Suprapubic skin (tissue), 4 donors: ENCODE results near the gene NOS3. TPM values are rescaled to one million over a fixed set of nuclear protein-coding genes. Genes with fewer than 3 reads are reported as not detected.

ENCODE experiments used
- DNase-seq, 2 donors: peaks; one replicate each; pipeline ENCODE4 v3.0.0-alpha.2; 2019; ENCODE audit warnings: low spot score in 2 of 2
- H3K27ac ChIP-seq: fragments of 200-600 bp; sonication (generic); one replicate; pipeline ENCODE4 v1.5.1; 2019
- H3K27me3 ChIP-seq: fragments of 200-600 bp; sonication (generic); one replicate; pipeline ENCODE4 v1.5.1; 2019
- H3K36me3 ChIP-seq: fragments of 200-600 bp; sonication (generic); one replicate; pipeline ENCODE4 v1.5.1; 2019
- H3K4me1 ChIP-seq: fragments of 200-600 bp; sonication (generic); one replicate; pipeline ENCODE4 v1.5.1; 2019
- H3K4me3 ChIP-seq: fragments of 200-600 bp; sonication (generic); one replicate; pipeline ENCODE4 v1.5.1; 2019; ENCODE audit warnings: mild to moderate bottlenecking
- H3K9me3 ChIP-seq: fragments of 200-600 bp; sonication (generic); one replicate; pipeline ENCODE4 v1.5.1; 2019
- CTCF ChIP-seq, 2 donors: fragments of 200-600 bp in 1 of 2; fragments of 450-650 bp in 1 of 2; sonication (generic) in 1 of 2; IDR thresholded peaks; one replicate each; pipeline ENCODE4 v1.5.1; 2016 to 2019; ENCODE audit warnings: antibody characterized with exemption in 2 of 2, mild to moderate bottlenecking in 1 of 2, moderate library complexity in 1 of 2
- EP300 ChIP-seq: sonication (generic); formaldehyde crosslinking; IDR thresholded peaks from one replicate; pipeline ENCODE4 v1.6.1; 2017; ENCODE audit warnings: antibody characterized with exemption
- POLR2A ChIP-seq, 2 donors: fragments of 450-650 bp; IDR thresholded peaks; one replicate each; pipeline ENCODE4 v1.6.1; 2017; ENCODE audit warnings: antibody characterized with exemption in 2 of 2, mild to moderate bottlenecking in 2 of 2, moderate library complexity in 2 of 2
- POLR2AphosphoS5 ChIP-seq, 3 donors: sonication (generic); formaldehyde crosslinking; IDR thresholded peaks; one replicate each; pipeline ENCODE4 v1.6.1; 2017; ENCODE audit warnings: antibody characterized with exemption in 3 of 3
- WGBS: methylation state at CpG from one replicate; pipeline ENCODE4 v1.1.5; 2018; 5-methylcytosine and 5-hydroxymethylcytosine counted together
- total RNA-seq, 4 donors: library from RNA; depleted of rRNA; stranded (reverse); fragments of >200 nt; gene quantifications; one replicate each; pipeline ENCODE4 v1.1.0, GENCODE V29; 2016

Gene NOS3
- total RNA-seq, 4 donors from 2014 or later = 2.6 to 10.9 (median 6.8) TPM

DNA sequence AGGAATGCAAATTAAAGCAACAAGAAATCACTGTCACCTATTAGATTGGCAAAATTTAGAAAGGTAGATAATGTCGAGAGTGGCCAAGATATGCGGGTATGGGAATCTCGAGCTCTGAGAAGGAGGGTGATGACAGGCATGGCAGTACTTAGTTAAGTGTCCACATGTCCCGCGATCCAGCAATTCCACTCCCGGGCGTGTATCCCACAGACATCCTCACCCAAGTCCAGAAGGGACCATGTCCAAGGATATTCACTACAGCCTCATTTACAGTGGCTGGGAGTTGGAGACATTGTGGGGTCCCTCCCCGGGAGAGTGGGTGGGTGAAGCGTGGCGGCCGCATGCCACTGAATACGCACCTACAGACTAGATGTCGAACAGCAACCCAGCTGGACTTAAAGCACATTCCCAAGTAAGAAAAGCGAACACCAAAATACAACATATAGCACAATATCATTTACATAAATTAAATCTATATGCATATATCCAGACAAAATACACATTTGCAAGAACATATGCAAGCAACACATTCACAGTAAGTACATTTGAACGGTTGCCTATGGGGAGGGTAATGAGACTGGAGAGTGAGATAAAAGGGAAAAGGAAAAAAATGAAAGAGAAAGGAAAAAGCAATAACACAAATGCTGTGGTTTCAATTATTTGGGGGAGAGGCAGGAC is 22.6 kb upstream of the NOS3 start:
- Histone ChIP-seq H3K27ac (no peak overlapping the region), H3K4me1 (peaks cover 5% of the 10 kb centered on the region), H3K36me3 (no peaks in the 10 kb centered on the region), H3K9me3 (no peaks in the 10 kb centered on the region), H3K27me3 (peaks cover 66% of the 10 kb centered on the region), H3K4me3 (no peak overlapping the region)
- no peak for DNase-seq
- 83% methylated on average over 15 of the region's 15 CpGs for WGBS
- TF ChIP-seq POLR2A (IDR thresholded peaks at IDR 0.05) = no peak
- TF ChIP-seq CTCF (IDR thresholded peaks at IDR 0.05) = no peak
- TF ChIP-seq EP300 = no peak
- TF ChIP-seq POLR2AphosphoS5 (IDR thresholded peaks at IDR 0.05) = no peak

- no peak for DNase-seq
- H3K27ac ChIP-seq = no peak overlapping the region
- H3K4me3 ChIP-seq = no peak overlapping the region
- no peak for TF ChIP-seq CTCF (IDR thresholded peaks at IDR 0.05)
- TF ChIP-seq POLR2AphosphoS5 (IDR thresholded peaks at IDR 0.05) = no peak
- TF ChIP-seq POLR2A (IDR thresholded peaks at IDR 0.05) = no peak
- TF ChIP-seq EP300 = no peak
- no peaks in the 10 kb centered on the region for H3K36me3 ChIP-seq
- no peaks in the 10 kb centered on the region for H3K9me3 ChIP-seq
- peaks cover 65% of the 10 kb centered on the region for H3K27me3 ChIP-seq
- WGBS = 33% methylated on average over 13 of the region's 16 CpGs
- peaks cover 8% of the 10 kb centered on the region for H3K4me1 ChIP-seq
Measured at GRCh38 chr7:150968734-150969372, 22.0 kb upstream of the NOS3 start.

DNA sequence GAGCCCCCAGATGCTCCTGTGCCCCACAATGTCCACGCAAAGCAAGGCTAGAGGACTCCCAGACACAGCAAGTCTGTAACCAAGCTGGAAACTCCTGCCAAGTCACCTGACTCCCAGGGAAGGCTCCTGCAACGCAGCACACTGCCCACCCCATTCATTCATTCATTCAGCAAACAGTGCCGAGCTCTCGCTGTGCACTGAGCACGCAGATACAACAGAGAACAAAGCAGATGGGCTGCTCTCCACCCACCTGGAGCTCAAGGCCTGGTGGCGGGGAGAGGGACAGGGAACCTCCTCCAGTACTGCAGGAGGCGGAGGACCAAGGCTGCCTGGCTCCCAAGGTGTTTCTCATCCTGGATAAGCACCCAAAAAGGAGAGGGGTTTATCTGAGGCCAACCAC is 21.3 kb upstream of the NOS3 start:
- no peak overlapping the region for H3K4me3 ChIP-seq
- no peak for DNase-seq
- H3K36me3 ChIP-seq = no peaks in the 10 kb centered on the region
- peaks cover 65% of the 10 kb centered on the region for H3K27me3 ChIP-seq
- H3K27ac ChIP-seq = no peak overlapping the region
- H3K4me1 ChIP-seq = peaks cover 14% of the 10 kb centered on the region
- TF ChIP-seq EP300 = no peak
- TF ChIP-seq POLR2A (IDR thresholded peaks at IDR 0.05) = no peak
- no peak for TF ChIP-seq POLR2AphosphoS5 (IDR thresholded peaks at IDR 0.05)
- WGBS = 63% methylated on average over 7 of the region's 7 CpGs
- no peaks in the 10 kb centered on the region for H3K9me3 ChIP-seq

DNA sequence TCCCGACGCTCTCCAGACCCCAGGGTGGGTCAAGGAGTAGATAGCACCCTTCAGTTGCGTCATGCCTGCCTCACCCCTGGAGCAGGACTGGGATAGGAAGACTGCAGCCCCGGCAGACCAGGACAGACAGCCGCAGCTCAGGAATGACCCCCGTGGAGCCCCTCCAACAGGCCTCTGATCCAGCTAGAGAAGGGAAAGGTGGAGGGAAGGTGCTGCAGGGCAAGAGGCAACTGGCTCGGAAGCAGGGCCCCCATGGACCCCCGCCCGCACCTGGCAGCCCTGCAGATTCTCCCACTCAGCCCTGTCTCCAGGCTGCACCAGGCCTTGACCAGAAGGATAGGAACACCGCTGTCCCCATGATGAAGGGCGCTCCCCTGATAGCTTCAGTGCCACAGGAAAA is 20.4 kb upstream of the NOS3 start:
- H3K9me3 ChIP-seq = no peaks in the 10 kb centered on the region
- H3K27me3 ChIP-seq = peaks cover 65% of the 10 kb centered on the region
- H3K36me3 ChIP-seq = no peaks in the 10 kb centered on the region
- no peak for DNase-seq
- no peak overlapping the region for H3K4me3 ChIP-seq
- peaks cover 23% of the 10 kb centered on the region for H3K4me1 ChIP-seq
- TF ChIP-seq CTCF (IDR thresholded peaks at IDR 0.05) (no peak), EP300 (no peak), POLR2A (IDR thresholded peaks at IDR 0.05) (no peak)
- WGBS = 75% methylated on average over 6 of the region's 11 CpGs
- no peak overlapping the region for H3K27ac ChIP-seq

- H3K4me3 ChIP-seq = no peak overlapping the region
- no peak for TF ChIP-seq CTCF (IDR thresholded peaks at IDR 0.05)
- TF ChIP-seq POLR2AphosphoS5 (IDR thresholded peaks at IDR 0.05) = no peak
- no peak for TF ChIP-seq POLR2A (IDR thresholded peaks at IDR 0.05)
- no peak for TF ChIP-seq EP300
- H3K27me3 ChIP-seq = peaks cover 70% of the 10 kb centered on the region
- DNase-seq = no peak
- H3K9me3 ChIP-seq = no peaks in the 10 kb centered on the region
- no peaks in the 10 kb centered on the region for H3K36me3 ChIP-seq
- H3K4me1 ChIP-seq = peaks cover 23% of the 10 kb centered on the region
- no peak overlapping the region for H3K27ac ChIP-seq
- whole genome bisulfite sequencing = 75% methylated on average over 14 of the region's 16 CpGs
Measured at GRCh38 chr7:150971242-150972022, 19.4 kb upstream of the NOS3 start.
